Cardiac muscle cell (in vitro differentiated cells and primary cell): ENCODE results near the gene ITFG1. TPM values are rescaled to one million over a fixed set of nuclear protein-coding genes. Genes with fewer than 3 reads are reported as not detected.

Source experiments
- DNase-seq, 2 donors: peaks; one replicate each; pipeline versions ENCODE4 v3.0.0 to v3.0.0-alpha.2; 2010 to 2017; ENCODE audit warnings: low read depth in 1 of 2, low spot score in 1 of 2
- H3K27ac ChIP-seq: fragments of 200-600 bp; sonication (generic); 2 replicates; pipeline ENCODE4 v1.5.1; 2016
- H3K27me3 ChIP-seq: fragments of 200-600 bp; sonication (generic); 2 replicates; pipeline ENCODE4 v1.6.0; 2016; ENCODE audit warnings: control low read depth
- H3K36me3 ChIP-seq: fragments of 200-600 bp; sonication (generic); 2 replicates; pipeline ENCODE4 v1.5.1; 2016; ENCODE audit warnings: control low read depth
- H3K4me1 ChIP-seq: fragments of 200-600 bp; sonication (generic); 2 replicates; pipeline ENCODE4 v1.8.1; 2017; ENCODE audit warnings: low read depth, mild to moderate bottlenecking, mixed run types
- H3K4me3 ChIP-seq: fragments of 200-600 bp; sonication (generic); 2 replicates; pipeline ENCODE4 v1.5.1; 2016; ENCODE audit warnings: mild to moderate bottlenecking
- H3K9me3 ChIP-seq: fragments of 200-600 bp; sonication (generic); 2 replicates; pipeline ENCODE4 v1.5.1; 2017; ENCODE audit warnings: low read depth, mild to moderate bottlenecking, control low read depth
- CTCF ChIP-seq: IDR thresholded peaks from 2 replicates; pipeline ENCODE4 v1.5.1; 2012; ENCODE audit warnings: low read depth, mild to moderate bottlenecking, low read length
- polyA plus RNA-seq: library from polyadenylated mRNA; unstranded; fragments of >200 nt; fragmentation: Nextera tagmentation; extraction: Ambion mirVana; gene quantifications from 2 replicates; pipeline ENCODE4 v1.2.1, GENCODE V29; 2016
- total RNA-seq: library from RNA; depleted of rRNA; stranded (reverse); fragments of >200 nt; gene quantifications from 2 replicates; pipeline ENCODE4 v1.2.3, GENCODE V29; 2016

Gene ITFG1
- 44.5 and 50.2 TPM in 2 replicates for total RNA-seq
- 118 and 134 TPM in 2 replicates for polyA plus RNA-seq

GRCh38 chr16:47460711-47461597 lies at the start of gene ITFG1, which contains the start of gene PHKB:
ITFG1 (minus strand) TSS chr16:47461063; CDS start chr16:47461045, 18 bp downstream.
PHKB (plus strand) TSS chr16:47461331; CDS start chr16:47461351, 20 bp downstream.
- peak; percentile 7 for TF ChIP-seq CTCF
- H3K27me3 ChIP-seq: no peaks in the 10 kb centered on the region
- no peaks in the 10 kb centered on the region for H3K36me3 ChIP-seq
- peak within 1 kb of the TSS; percentile 100 for H3K27ac ChIP-seq
- H3K4me3 ChIP-seq: peak within 1 kb of the TSS; percentile 83
- DNase-seq: peak; percentile 94 to 96
- H3K4me1 ChIP-seq: peaks cover 61% of the 10 kb centered on the region
- H3K9me3 ChIP-seq: no peaks in the 10 kb centered on the region

- H3K4me1 ChIP-seq: no peaks in the 10 kb centered on the region
- DNase-seq: no peak
- no peak overlapping the region for H3K4me3 ChIP-seq
Measured at GRCh38 chr16:47507701-47508100, 46.8 kb upstream of the ITFG1 start.

GRCh38 chr16:47506800-47507199 lies 45.9 kb upstream of the ITFG1 start:
- Histone ChIP-seq H3K4me1 (no peaks in the 10 kb centered on the region), H3K4me3 (no peak overlapping the region), H3K27me3 (no peaks in the 10 kb centered on the region), H3K27ac (no peak overlapping the region), H3K36me3 (peaks cover 34% of the 10 kb centered on the region), H3K9me3 (no peaks in the 10 kb centered on the region)
- TF ChIP-seq CTCF: no peak
- no peak for DNase-seq

More at GRCh38 chr16:47507701-47508100, 46.8 kb upstream of the ITFG1 start:
- Histone ChIP-seq H3K27ac (no peak overlapping the region), H3K27me3 (no peaks in the 10 kb centered on the region), H3K36me3 (peaks cover 40% of the 10 kb centered on the region), H3K9me3 (no peaks in the 10 kb centered on the region)
- TF ChIP-seq CTCF: no peak

- Histone ChIP-seq H3K27me3 (no peaks in the 10 kb centered on the region), H3K4me1 (no peaks in the 10 kb centered on the region), H3K27ac (no peak overlapping the region), H3K36me3 (peaks cover 45% of the 10 kb centered on the region), H3K9me3 (no peaks in the 10 kb centered on the region), H3K4me3 (no peak overlapping the region)
- TF ChIP-seq CTCF: no peak
- no peak for DNase-seq
Measured at GRCh38 chr16:47504599-47504998, 43.7 kb upstream of the ITFG1 start.

- no peak for TF ChIP-seq CTCF
Measured at GRCh38 chr16:47503936-47504335, 43.1 kb upstream of the ITFG1 start.

More at GRCh38 chr16:47503936-47504335, 43.1 kb upstream of the ITFG1 start:
- H3K27me3 ChIP-seq: no peaks in the 10 kb centered on the region
- DNase-seq: no peak
- H3K9me3 ChIP-seq: no peaks in the 10 kb centered on the region
- H3K4me1 ChIP-seq: no peaks in the 10 kb centered on the region
- peaks cover 52% of the 10 kb centered on the region for H3K36me3 ChIP-seq
- H3K4me3 ChIP-seq: no peak overlapping the region
- no peak overlapping the region for H3K27ac ChIP-seq
